HG02798 (cell line): Measurements from ENCODE around the gene AMZ1.
"Not testable (repeated sequence)": the region's sequence is repeated elsewhere in the genome, so short reads cannot be mapped to it uniquely, and the experiment has no call there.

Experiments used
- ATAC-seq: cut with Tn5 transposase; IDR thresholded peaks from one replicate; pipeline ENCODE4 v1.9.1; 2021; ENCODE audit warnings: mild to moderate bottlenecking; ENCODE audit not compliant: unreplicated experiment, poor library complexity

AMZ1 gene

GRCh38 chr7:2709553-2710285, 21.7 kb downstream of the AMZ1 start:
- peak; percentile 83 for ATAC-seq

DNA sequence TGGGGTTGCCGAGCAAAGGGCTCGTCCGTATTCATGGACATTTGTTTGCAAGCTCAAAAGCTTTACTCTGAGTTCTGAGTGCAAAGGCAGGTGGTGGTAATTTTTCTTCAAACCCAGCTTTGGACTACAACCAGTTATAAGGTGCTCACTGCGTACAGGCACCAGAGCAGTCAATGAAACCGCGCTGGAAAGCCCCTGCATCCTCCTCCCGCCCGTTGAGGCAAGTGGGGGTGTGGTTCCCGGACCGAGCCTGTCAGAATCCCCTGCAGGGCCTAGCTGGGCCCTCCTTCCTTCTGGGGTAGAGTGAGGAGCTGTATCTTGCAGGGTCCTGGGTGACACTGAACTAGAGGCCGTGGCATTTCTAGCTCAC, 22.3 kb downstream of the AMZ1 start:
- peak; percentile 64 for ATAC-seq

DNA sequence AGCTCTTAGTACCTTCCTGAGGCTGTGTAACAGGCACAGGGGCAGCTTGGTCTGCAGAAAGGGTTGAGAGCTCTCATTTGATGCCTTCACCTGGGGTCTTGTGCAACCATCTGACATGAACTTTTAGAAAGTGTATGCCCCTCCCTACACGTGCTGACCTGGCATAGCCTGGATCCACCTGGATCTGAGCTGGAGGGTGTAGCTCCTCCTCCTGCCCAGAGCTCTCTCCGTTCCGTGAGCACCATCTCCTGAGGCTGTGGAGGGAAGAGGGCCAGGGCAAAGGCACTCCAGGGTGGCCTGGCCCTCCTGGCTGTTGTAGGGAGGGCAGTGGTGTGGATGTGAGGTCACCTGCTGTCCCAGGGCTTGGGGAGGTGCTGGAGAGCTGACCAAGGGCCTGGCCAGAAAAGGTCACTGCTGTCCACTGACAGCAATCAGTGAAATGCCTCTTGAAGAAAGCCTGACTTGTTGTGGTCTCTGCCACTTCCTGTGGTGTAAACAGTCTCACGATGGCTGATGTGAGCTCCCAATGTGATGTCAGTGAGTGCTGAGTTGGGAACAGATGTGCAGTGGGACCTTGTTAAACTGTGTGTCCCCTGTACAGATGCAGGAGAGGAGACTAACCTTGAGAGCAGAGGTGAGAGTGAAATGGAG, 23.0 kb downstream of the AMZ1 start:
- ATAC-seq = no peak

- ATAC-seq = no peak
These were observed 24.1 kb downstream of the AMZ1 start for GRCh38 chr7:2711895-2712675.

DNA sequence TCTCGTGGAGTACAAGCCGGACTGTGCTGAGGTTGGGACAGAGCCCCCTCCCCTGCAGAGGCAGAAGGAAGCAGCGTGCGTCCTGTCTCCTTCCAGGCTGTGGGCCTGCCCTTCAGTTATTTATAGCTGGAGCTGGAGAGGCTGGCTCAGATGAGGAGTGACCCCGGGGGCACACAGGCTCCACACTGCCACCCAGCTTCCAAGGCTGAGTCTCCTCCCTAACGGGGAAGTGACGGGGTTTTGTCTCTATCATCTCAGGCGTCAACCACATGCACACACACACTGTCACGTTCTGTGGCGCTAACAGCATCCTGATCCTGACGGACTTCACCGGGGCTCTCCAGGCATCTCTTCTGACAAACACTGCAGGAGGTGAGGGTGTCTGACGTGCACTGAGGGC, 25.4 kb downstream of the AMZ1 start:
- no peak for ATAC-seq

GRCh38 chr7:2713978-2714377, 26.0 kb downstream of the AMZ1 start:
- no peak for ATAC-seq

DNA sequence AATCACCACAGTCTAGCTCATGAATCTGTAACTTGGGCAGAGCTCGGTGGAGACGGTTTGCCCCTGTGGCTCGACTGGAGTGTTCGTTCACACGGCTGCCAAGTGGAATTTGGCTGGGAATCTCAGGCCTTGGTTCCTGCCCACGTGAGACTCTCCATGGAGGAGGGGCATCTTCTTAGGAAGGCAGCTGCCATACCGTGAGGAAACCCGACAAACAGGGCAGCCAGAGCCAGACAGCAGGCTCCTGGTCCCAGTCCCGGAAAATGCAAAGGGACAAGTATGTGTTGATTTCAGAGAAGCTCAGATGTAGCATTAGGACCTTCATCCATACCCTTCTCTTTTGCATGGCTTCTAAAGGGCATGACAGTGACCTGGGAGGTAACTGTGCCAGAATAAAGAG, 26.6 kb downstream of the AMZ1 start:
- no peak for ATAC-seq

DNA sequence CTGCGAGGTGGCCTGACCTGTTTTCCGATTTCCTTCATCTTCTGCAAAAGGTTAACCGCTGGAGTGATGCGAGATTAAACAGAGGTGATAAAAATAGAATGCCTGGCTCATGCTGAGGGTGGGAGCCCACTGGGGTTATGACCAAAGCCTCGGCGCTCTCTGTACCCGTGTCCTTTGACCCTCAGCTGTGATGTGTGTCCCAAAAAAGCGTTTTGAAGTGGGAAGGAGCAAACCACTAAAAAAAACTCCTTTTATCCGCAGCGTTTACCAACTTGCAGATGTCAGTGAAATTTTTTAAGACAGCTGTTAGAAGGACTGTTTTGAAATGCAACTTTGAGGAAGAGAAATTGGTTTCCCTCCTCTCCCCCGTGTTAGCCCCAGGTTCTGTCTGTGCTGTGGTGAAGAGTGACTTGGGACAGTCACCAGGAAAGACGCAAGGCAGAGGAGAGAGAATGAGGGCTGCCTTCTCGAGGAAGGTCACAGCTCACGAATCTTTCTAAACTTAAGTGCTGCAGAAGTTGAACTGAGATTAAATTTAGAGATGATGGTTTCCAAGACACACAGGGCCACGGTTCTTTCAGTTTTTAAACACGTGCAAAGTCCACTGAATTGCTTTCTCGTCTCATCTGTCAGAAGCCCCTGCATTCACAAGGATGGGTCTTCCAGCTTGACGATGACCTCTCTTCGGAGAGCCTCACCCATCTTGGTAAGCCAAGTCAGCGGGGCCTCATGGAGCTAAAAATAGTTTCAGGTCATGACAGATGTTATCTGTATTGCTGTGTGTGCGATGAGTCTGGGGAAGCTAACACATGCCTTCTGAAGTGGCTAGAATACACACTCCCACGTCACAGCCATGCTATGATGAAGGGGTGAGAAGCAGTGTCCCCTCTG, 27.6 kb downstream of the AMZ1 start:
- ATAC-seq = no peak

GRCh38 chr7:2716488-2716887, 28.5 kb downstream of the AMZ1 start:
- no peak for ATAC-seq

- no peak for ATAC-seq
These were observed 28.9 kb downstream of the AMZ1 start for GRCh38 chr7:2716906-2717292.

- ATAC-seq = no peak
These were observed 29.6 kb downstream of the AMZ1 start for GRCh38 chr7:2717293-2718261.

DNA sequence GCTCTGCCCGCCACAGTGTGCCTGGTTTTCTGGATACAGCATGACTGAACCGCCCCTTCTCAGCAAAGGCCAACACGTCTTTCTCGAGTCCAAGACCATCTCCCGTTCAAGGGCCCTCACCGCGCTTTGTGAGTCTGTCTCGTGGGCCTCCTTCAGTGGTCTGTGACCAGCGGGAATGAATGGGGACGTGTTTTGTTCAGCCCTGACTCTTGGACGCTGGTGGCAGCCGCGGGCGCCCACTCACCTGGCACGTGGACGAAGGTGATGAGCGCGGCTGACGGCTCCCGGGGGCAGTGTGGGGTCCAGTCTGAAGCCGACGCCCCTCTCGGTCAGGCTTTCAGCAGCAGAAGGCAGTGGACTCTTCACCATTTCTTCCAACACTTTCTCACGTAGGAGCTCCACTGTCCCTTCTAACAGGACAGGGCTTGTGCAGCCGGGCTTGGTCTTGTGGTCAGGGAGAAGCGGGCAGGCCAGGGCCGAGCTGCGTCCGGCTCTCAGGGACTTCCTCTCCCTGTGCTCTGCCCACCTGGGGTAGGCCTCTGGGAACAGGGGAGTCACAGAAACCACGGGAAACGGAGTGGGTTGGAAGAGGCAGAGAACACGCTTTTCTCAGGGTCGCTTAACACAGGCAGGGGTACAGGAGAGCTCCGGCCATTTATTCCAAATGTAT, 30.4 kb downstream of the AMZ1 start:
- no peak for ATAC-seq

DNA sequence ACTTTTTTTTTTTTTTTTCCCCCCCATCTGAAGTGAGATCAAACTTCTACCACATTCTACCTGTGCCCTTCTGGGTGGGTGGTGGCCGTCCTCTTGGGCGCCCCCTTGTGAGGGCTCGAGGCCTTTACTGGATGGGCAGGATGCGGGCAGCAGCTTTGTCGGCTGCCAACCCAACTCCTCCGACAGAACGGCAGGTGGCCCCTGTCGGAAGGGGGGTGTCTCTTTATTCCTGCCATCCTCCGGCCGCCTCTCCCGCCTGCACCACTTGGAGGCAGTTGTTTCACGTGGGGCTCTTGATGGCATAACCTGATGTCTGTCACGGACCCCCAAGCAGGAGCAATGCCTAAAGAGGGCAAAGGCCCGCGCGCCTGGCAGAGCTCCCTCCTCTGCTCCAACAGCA, 31.0 kb downstream of the AMZ1 start:
- no peak for ATAC-seq

- ATAC-seq = no peak
These were observed 32.0 kb downstream of the AMZ1 start for GRCh38 chr7:2720024-2720423.

GRCh38 chr7:2721842-2722241, 33.8 kb downstream of the AMZ1 start:
- ATAC-seq = no peak

GRCh38 chr7:2722591-2722990, 34.6 kb downstream of the AMZ1 start:
- ATAC-seq = no peak

- no peak for ATAC-seq
These were observed 35.3 kb downstream of the AMZ1 start for GRCh38 chr7:2723138-2723850.

- ATAC-seq = not testable (repeated sequence)
These were observed 36.0 kb downstream of the AMZ1 start for GRCh38 chr7:2724036-2724435.
